ENCODE data around the gene ARID3B. TPM values are rescaled to one million over a fixed set of nuclear protein-coding genes. Genes with fewer than 3 reads are reported as not detected.

The ARID3B gene
- total RNA-seq, 1 experiment from 2014 or later = 101 TPM

- Mint-ChIP-seq H3K36me3 (ENCODE audit: insufficient read depth in 1 of 3, low read depth in 3 of 3) (peaks cover 3 to 9% (median 8%) of the 10 kb centered on the region in 3 experiments; a peak in 4 of 7 replicates), H3K4me1 (peaks cover 3 to 4% of the 10 kb centered on the region in 2 experiments; a peak in 1 of 4 replicates), H3K27me3 (ENCODE audit: low read depth) (no peaks in the 10 kb centered on the region), H3K9me3 (0 out of 5 replicates have a peak, but pooled peaks cover 0 to 2% of the 10 kb centered on the region in 2 experiments), H3K4me3 (no peak overlapping the region), H3K27ac (peak overlapping the region in 1 of 3 experiments; percentile 40; a peak in 1 of 7 replicates)
- Histone ChIP-seq H3K4me2 (ENCODE audit: insufficient read depth, insufficient read length, low read length) (no peak overlapping the region), H2BK120ac (ENCODE audit: low read depth, low read length, poor library complexity, severe bottlenecking) (no peak overlapping the region), H2AK5ac (ENCODE audit: insufficient read length, low read length) (no peak overlapping the region), H3K56ac (ENCODE audit: insufficient read length, low read depth, low read length) (no peak overlapping the region), H2BK5ac (ENCODE audit: insufficient read length, low read length) (no peak overlapping the region), H3K4me1 (ENCODE audit: insufficient read depth, low read length) (no peaks in the 10 kb centered on the region), H2BK15ac (ENCODE audit: low read depth, low read length) (no peak overlapping the region), H3T11ph (ENCODE audit: low read length) (no peak overlapping the region), H2BK20ac (ENCODE audit: low read depth, low read length, poor library complexity, severe bottlenecking) (no peak overlapping the region), H4K8ac (replicated peaks; ENCODE audit: insufficient read length, low read depth, low read length) (no peak overlapping the region), H3K14ac (ENCODE audit: insufficient read depth, low read length) (no peak overlapping the region), H3K9ac (ENCODE audit: extremely low read depth, insufficient read length, low read length) (no peak overlapping the region), H2BK12ac (ENCODE audit: insufficient read length, low read depth, low read length) (no peak overlapping the region), H2AFZ (ENCODE audit: low read length) (no peak overlapping the region), H3K79me2 (ENCODE audit: insufficient read depth, low read length) (no peaks in the 10 kb centered on the region), H3K18ac (ENCODE audit: insufficient read length, low read depth, low read length) (no peak overlapping the region), H3K79me1 (ENCODE audit: insufficient read depth, low read depth, low read length, poor library complexity, severe bottlenecking) (no peaks in the 10 kb centered on the region), H4K91ac (ENCODE audit: insufficient read length, low read depth, low read length) (no peak overlapping the region), H3K27me3 (ENCODE audit: insufficient read depth, low read length) (no peaks in the 10 kb centered on the region), H3K23ac (ENCODE audit: insufficient read length, low read depth, low read length) (no peak overlapping the region), H4K5ac (ENCODE audit: insufficient read length, low read depth, low read length) (no peak overlapping the region), H4K20me1 (ENCODE audit: control insufficient read depth, insufficient read depth, insufficient read length) (no peaks in the 10 kb centered on the region), H3K23me2 (ENCODE audit: insufficient read length, low read depth, low read length, poor library complexity, severe bottlenecking) (no peaks in the 10 kb centered on the region), H3K4ac (ENCODE audit: low read depth, low read length) (no peak overlapping the region), H3K9me3 (ENCODE audit: control insufficient read depth, low read depth, low read length) (no peaks in the 10 kb centered on the region), H3K27ac (ENCODE audit: insufficient read length, low read depth, low read length) (no peak overlapping the region)
- WGBS (ENCODE audit: extremely low coverage, insufficient read length, low lambda C conversion rate) = no CpG with 5 or more reads among the region's 4 CpGs
- DNase-seq = no peak
- TF ChIP-seq CTCF (conservative IDR thresholded peaks at IDR 0.05) = no peak
These were observed 36.2 kb upstream of the ARID3B start for GRCh38 chr15:74504836-74505235.
